Measurements from ENCODE around the gene PCYT2.

DNA sequence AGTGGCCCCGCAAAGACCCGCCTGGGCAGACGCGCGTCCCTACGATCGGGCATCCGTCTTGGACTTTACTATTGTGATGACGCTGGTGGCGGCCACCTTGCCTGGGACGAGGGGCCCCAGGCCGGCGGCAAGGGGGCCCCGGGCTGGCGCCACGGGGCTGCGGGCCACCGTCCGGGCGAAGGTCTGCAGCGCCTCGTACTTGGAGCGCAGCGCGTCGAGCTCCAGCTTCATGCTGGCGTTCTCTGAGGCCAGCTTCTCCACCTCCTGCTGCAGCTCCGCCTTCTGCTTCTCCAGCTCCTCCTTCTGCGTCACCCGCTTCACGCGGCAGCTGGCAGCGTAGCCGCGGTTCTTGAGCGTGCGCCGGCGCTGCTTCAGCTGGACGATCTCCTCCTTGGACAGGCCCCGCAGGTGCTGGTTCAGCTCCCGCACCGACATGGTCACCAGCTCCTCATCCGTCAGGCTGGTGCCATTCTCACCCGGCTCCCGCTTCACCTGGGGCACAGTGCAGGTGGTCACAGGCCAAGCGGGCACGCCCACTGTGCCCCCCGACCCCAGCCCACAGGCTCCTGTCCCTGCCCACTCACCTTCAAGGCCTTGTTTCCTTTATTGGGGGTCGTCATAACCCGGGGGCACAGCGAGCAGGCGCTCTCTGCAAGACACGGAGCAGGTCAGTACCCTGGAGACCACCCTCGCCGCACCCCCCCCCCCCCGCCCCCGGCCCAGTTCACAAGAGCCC, 11.5 kb upstream of the PCYT2 start:
- no peak for TF ChIP-seq ZNF423 (CRISPR knock-in tag; IDR thresholded peaks at IDR 0.05)
- TF ChIP-seq, protein P1, sequence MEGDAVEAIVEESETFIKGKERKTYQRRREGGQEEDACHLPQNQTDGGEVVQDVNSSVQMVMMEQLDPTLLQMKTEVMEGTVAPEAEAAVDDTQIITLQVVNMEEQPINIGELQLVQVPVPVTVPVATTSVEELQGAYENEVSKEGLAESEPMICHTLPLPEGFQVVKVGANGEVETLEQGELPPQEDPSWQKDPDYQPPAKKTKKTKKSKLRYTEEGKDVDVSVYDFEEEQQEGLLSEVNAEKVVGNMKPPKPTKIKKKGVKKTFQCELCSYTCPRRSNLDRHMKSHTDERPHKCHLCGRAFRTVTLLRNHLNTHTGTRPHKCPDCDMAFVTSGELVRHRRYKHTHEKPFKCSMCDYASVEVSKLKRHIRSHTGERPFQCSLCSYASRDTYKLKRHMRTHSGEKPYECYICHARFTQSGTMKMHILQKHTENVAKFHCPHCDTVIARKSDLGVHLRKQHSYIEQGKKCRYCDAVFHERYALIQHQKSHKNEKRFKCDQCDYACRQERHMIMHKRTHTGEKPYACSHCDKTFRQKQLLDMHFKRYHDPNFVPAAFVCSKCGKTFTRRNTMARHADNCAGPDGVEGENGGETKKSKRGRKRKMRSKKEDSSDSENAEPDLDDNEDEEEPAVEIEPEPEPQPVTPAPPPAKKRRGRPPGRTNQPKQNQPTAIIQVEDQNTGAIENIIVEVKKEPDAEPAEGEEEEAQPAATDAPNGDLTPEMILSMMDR (IDR thresholded peaks at IDR 0.05), result no peak
- TF ChIP-seq SP1 (CRISPR knock-in tag; conservative IDR thresholded peaks at IDR 0.05), result no peak
- TF ChIP-seq NFYB (CRISPR knock-in tag; conservative IDR thresholded peaks at IDR 0.05; ENCODE audit: low read depth), result no peak
- TF ChIP-seq ZNF263 (CRISPR knock-in tag; IDR thresholded peaks at IDR 0.05; ENCODE audit: low read depth), result no peak
- no peak for TF ChIP-seq FOXJ3 (CRISPR knock-in tag; IDR thresholded peaks at IDR 0.05; ENCODE audit: borderline replicate concordance)
- TF ChIP-seq TEAD4 (CRISPR knock-in tag; IDR thresholded peaks at IDR 0.05), result no peak
- TF ChIP-seq, protein P2, sequence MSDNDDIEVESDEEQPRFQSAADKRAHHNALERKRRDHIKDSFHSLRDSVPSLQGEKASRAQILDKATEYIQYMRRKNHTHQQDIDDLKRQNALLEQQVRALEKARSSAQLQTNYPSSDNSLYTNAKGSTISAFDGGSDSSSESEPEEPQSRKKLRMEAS (CRISPR knock-in tag; IDR thresholded peaks at IDR 0.05), result no peak
- TF ChIP-seq TCF7 (CRISPR knock-in tag; IDR thresholded peaks at IDR 0.05; ENCODE audit: low read depth), result no peak
- no peak for TF ChIP-seq CREM (CRISPR knock-in tag; IDR thresholded peaks at IDR 0.05)
- no peak for TF ChIP-seq SOX15 (CRISPR knock-in tag; IDR thresholded peaks at IDR 0.05)
- TF ChIP-seq, protein P3, sequence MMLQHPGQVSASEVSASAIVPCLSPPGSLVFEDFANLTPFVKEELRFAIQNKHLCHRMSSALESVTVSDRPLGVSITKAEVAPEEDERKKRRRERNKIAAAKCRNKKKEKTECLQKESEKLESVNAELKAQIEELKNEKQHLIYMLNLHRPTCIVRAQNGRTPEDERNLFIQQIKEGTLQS (CRISPR knock-in tag; conservative IDR thresholded peaks at IDR 0.05), result no peak
